HepG2 (cell line): ENCODE results near the gene SOX11.

Experiments
- EP300 ChIP-seq, 3 experiments: sonication (generic) in 1 of 3; formaldehyde crosslinking in 1 of 3; IDR thresholded peaks; 2 replicates each; pipeline versions ENCODE4 v1.5.1 to v1.6.1; 2011 to 2020; ENCODE audit warnings: low read depth in 2 of 3, low read length in 2 of 3, borderline replicate concordance in 1 of 3, improper control_type of control experiment in 1 of 3, mild to moderate bottlenecking in 1 of 3, missing genetic modification reagents in 1 of 3, moderate library complexity in 1 of 3
- KAT8 ChIP-seq: IDR thresholded peaks from 2 replicates; pipeline ENCODE4 v1.6.1; 2016; ENCODE audit warnings: missing genetic modification reagents, missing compliant biosample characterization
- RFXAP ChIP-seq: sonication (generic); formaldehyde crosslinking; IDR thresholded peaks from 2 replicates; pipeline ENCODE4 v1.4.0; 2020; ENCODE audit warnings: missing genetic modification reagents, borderline replicate concordance
- SP1 ChIP-seq, 2 experiments: fragments of 450-650 bp in 1 of 2; sonication (generic) in 1 of 2; formaldehyde crosslinking in 1 of 2; IDR thresholded peaks; 2 replicates each; pipeline versions ENCODE4 v1.4.0 to v1.6.1; 2016 to 2020; ENCODE audit warnings: missing genetic modification reagents in 1 of 2
- YY1 ChIP-seq: IDR thresholded peaks from 2 replicates; pipeline ENCODE4 v1.6.1; 2011; ENCODE audit warnings: low read length, low read depth, moderate library complexity, mild to moderate bottlenecking; ENCODE audit not compliant: insufficient read depth, insufficient replicate concordance
- ZNF331 ChIP-seq: sonication (generic); formaldehyde crosslinking; IDR thresholded peaks from 2 replicates; pipeline ENCODE4 v1.4.0; 2020; ENCODE audit warnings: missing genetic modification reagents
- ZNF431 ChIP-seq: sonication (generic); formaldehyde crosslinking; IDR thresholded peaks from 2 replicates; pipeline ENCODE4 v1.9.0; 2022; ENCODE audit warnings: missing genetic modification reagents, low read depth, mild to moderate bottlenecking, borderline replicate concordance
- TF ChIP-seq, protein P1 (sequence below): sonication (generic); formaldehyde crosslinking; IDR thresholded peaks from 2 replicates; pipeline ENCODE4 v1.5.0; 2020; ENCODE audit warnings: mild to moderate bottlenecking, missing genetic modification reagents, moderate library complexity

GRCh38 chr2:5703166-5703565 lies 11.0 kb downstream of the SOX11 start:
- TF ChIP-seq SP1 (IDR thresholded peaks at IDR 0.05) (no peak), SP1 (CRISPR knock-in tag; IDR thresholded peaks at IDR 0.05) (no peak), KAT8 (CRISPR knock-in tag) (no peak), ZNF431 (CRISPR knock-in tag) (no peak), ZNF331 (no peak), EP300 (IDR thresholded peaks at IDR 0.05; ENCODE audit: low read depth in 2 of 2, low read length in 2 of 2) (no peak), EP300 (CRISPR knock-in tag; IDR thresholded peaks at IDR 0.05; ENCODE audit: borderline replicate concordance) (no peak), YY1 (no peak), RFXAP (CRISPR knock-in tag) (no peak)
- TF ChIP-seq, protein P1, sequence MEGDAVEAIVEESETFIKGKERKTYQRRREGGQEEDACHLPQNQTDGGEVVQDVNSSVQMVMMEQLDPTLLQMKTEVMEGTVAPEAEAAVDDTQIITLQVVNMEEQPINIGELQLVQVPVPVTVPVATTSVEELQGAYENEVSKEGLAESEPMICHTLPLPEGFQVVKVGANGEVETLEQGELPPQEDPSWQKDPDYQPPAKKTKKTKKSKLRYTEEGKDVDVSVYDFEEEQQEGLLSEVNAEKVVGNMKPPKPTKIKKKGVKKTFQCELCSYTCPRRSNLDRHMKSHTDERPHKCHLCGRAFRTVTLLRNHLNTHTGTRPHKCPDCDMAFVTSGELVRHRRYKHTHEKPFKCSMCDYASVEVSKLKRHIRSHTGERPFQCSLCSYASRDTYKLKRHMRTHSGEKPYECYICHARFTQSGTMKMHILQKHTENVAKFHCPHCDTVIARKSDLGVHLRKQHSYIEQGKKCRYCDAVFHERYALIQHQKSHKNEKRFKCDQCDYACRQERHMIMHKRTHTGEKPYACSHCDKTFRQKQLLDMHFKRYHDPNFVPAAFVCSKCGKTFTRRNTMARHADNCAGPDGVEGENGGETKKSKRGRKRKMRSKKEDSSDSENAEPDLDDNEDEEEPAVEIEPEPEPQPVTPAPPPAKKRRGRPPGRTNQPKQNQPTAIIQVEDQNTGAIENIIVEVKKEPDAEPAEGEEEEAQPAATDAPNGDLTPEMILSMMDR (CRISPR knock-in tag): no peak
